DND-41 (cell line): ENCODE measurements around the gene GOLGB1.

ENCODE experiments used
- ATAC-seq: fragments of 200-7000 bp; cut with Tn5 transposase; 3 replicates; pipeline ENCODE4 v1.9.1; 2021; ENCODE audit warnings: low read depth; ENCODE audit not compliant: insufficient read depth
- DNase-seq: peaks from one replicate; pipeline ENCODE4 v3.0.0-alpha.2; 2020
- H2AFZ ChIP-seq: 2 replicates; pipeline ENCODE4 v1.6.0; 2012; ENCODE audit warnings: low read depth, low read length
- H3K27ac ChIP-seq: 2 replicates; pipeline ENCODE4 v1.5.1; 2012; ENCODE audit warnings: low read length, inconsistent platforms
- H3K27me3 ChIP-seq: fragments of 200-600 bp; sonication (generic); 2 replicates; pipeline ENCODE4 v1.6.0; 2012; ENCODE audit warnings: low read length, mild to moderate bottlenecking, inconsistent platforms; ENCODE audit not compliant: insufficient read depth, poor library complexity
- H3K36me3 ChIP-seq: 2 replicates; pipeline ENCODE4 v1.5.1; 2012; ENCODE audit warnings: low read length, inconsistent platforms; ENCODE audit not compliant: insufficient read depth
- H3K4me1 ChIP-seq: 2 replicates; pipeline ENCODE4 v1.5.1; 2012; ENCODE audit warnings: mild to moderate bottlenecking, low read length; ENCODE audit not compliant: insufficient read depth
- H3K4me2 ChIP-seq: 2 replicates; pipeline ENCODE4 v1.6.0; 2012; ENCODE audit warnings: mild to moderate bottlenecking, moderate library complexity, low read length, inconsistent platforms; ENCODE audit not compliant: insufficient read depth
- H3K4me3 ChIP-seq, 2 experiments: fragments of 200-600 bp in 1 of 2; shearing (Covaris generic) in 1 of 2; 2 replicates each; pipeline ENCODE4 v1.5.1; 2012 to 2016; ENCODE audit warnings: inconsistent platforms in 2 of 2, low read length in 2 of 2, mild to moderate bottlenecking in 2 of 2, low read depth in 1 of 2, moderate library complexity in 1 of 2
- H3K79me2 ChIP-seq: 2 replicates; pipeline ENCODE4 v1.6.0; 2012; ENCODE audit warnings: low read length, inconsistent platforms; ENCODE audit not compliant: insufficient read depth
- H3K9ac ChIP-seq: 2 replicates; pipeline ENCODE4 v1.6.0; 2012; ENCODE audit warnings: low read depth, mild to moderate bottlenecking, inconsistent platforms, low read length, moderate library complexity
- H3K9me3 ChIP-seq: 2 replicates; pipeline ENCODE4 v1.5.1; 2012; ENCODE audit warnings: low read length, moderate library complexity, mild to moderate bottlenecking, inconsistent platforms; ENCODE audit not compliant: insufficient read depth, severe bottlenecking
- H4K20me1 ChIP-seq: 2 replicates; pipeline ENCODE4 v1.6.0; 2012; ENCODE audit warnings: low read length; ENCODE audit not compliant: insufficient read depth
- CTCF ChIP-seq: IDR thresholded peaks from 2 replicates; pipeline ENCODE4 v1.5.1; 2012; ENCODE audit warnings: borderline replicate concordance, low read length, moderate library complexity, mild to moderate bottlenecking; ENCODE audit not compliant: poor library complexity, severe bottlenecking; ENCODE audit errors: extremely low read depth
- EZH2 ChIP-seq: IDR thresholded peaks from 3 replicates; pipeline ENCODE4 v1.6.1; 2012; ENCODE audit warnings: borderline replicate concordance, low read depth, mild to moderate bottlenecking, moderate library complexity, low read length, inconsistent platforms; ENCODE audit not compliant: severe bottlenecking

Gene GOLGB1

GRCh38 chr3:121665488-121665887 lies 84.1 kb downstream of the GOLGB1 start:
- Histone ChIP-seq H3K79me2 (peaks cover 2% of the 10 kb centered on the region), H3K27me3 (no peaks in the 10 kb centered on the region), H3K4me3 (no peak overlapping the region), H3K9me3 (no peaks in the 10 kb centered on the region), H3K36me3 (peaks cover 59% of the 10 kb centered on the region), H3K4me1 (peaks cover 12% of the 10 kb centered on the region), H3K9ac (no peak overlapping the region), H3K27ac (no peak overlapping the region), H3K4me2 (no peak overlapping the region), H4K20me1 (no peaks in the 10 kb centered on the region), H2AFZ (no peak overlapping the region)
- TF ChIP-seq EZH2 (no peak), CTCF (no peak)
- no peak for ATAC-seq
- no peak for DNase-seq

- ATAC-seq, result no peak
- Histone ChIP-seq H2AFZ (no peak overlapping the region), H3K27ac (no peak overlapping the region), H3K4me1 (peaks cover 31% of the 10 kb centered on the region), H3K9ac (no peak overlapping the region), H3K27me3 (no peaks in the 10 kb centered on the region), H4K20me1 (no peaks in the 10 kb centered on the region), H3K4me3 (no peak overlapping the region), H3K4me2 (no peak overlapping the region), H3K9me3 (no peaks in the 10 kb centered on the region), H3K79me2 (peaks cover 24% of the 10 kb centered on the region), H3K36me3 (peaks cover 55% of the 10 kb centered on the region)
- DNase-seq, result no peak
- TF ChIP-seq EZH2, result no peak
- no peak for TF ChIP-seq CTCF
These were observed 86.2 kb downstream of the GOLGB1 start for GRCh38 chr3:121663171-121663847.

GRCh38 chr3:121662742-121663141 lies 86.8 kb downstream of the GOLGB1 start:
- no peak overlapping the region for H3K27ac ChIP-seq
- no peaks in the 10 kb centered on the region for H4K20me1 ChIP-seq
- H3K79me2 ChIP-seq, result peaks cover 30% of the 10 kb centered on the region
- peaks cover 37% of the 10 kb centered on the region for H3K4me1 ChIP-seq
- H3K9me3 ChIP-seq, result no peaks in the 10 kb centered on the region
- H3K4me3 ChIP-seq, result no peak overlapping the region
- no peak overlapping the region for H3K9ac ChIP-seq
- no peak for TF ChIP-seq EZH2
- TF ChIP-seq CTCF, result no peak
- DNase-seq (no peak), ATAC-seq (no peak)
- no peak overlapping the region for H2AFZ ChIP-seq
- H3K27me3 ChIP-seq, result no peaks in the 10 kb centered on the region
- no peak overlapping the region for H3K4me2 ChIP-seq
- H3K36me3 ChIP-seq, result peaks cover 56% of the 10 kb centered on the region
